Lower lobe of right lung (tissue), 2 donors: ENCODE data around the gene DMD. TPM values are rescaled to one million over a fixed set of nuclear protein-coding genes. Genes with fewer than 3 reads are reported as not detected.

Experiments
- ATAC-seq, 2 donors: fragments of 200-7000 bp; cut with Tn5 transposase; one replicate each; pipeline ENCODE4 v1.9.1; 2020 to 2022; ENCODE audit warnings: mild to moderate bottlenecking in 2 of 2, moderate library complexity in 2 of 2
- DNase-seq: peaks from one replicate; pipeline ENCODE4 v3.0.0-alpha.2; 2020
- H3K27ac ChIP-seq: fragments of 200-600 bp; one replicate; pipeline ENCODE4 v1.8.0; 2022
- H3K27me3 ChIP-seq: fragments of 200-600 bp; one replicate; pipeline ENCODE4 v1.8.0; 2022; ENCODE audit warnings: low read depth
- H3K36me3 ChIP-seq: fragments of 200-600 bp; one replicate; pipeline ENCODE4 v1.8.0; 2022; ENCODE audit warnings: mild to moderate bottlenecking
- H3K4me1 ChIP-seq: fragments of 200-600 bp; one replicate; pipeline ENCODE4 v1.8.0; 2022
- H3K4me3 ChIP-seq: fragments of 200-600 bp; one replicate; pipeline ENCODE4 v1.8.0; 2022; ENCODE audit warnings: mild to moderate bottlenecking
- H3K9me3 ChIP-seq: fragments of 200-600 bp; one replicate; pipeline ENCODE4 v1.8.0; 2022
- intact Hi-C: fragments of 100-400 bp; cut with DNase I; formaldehyde crosslinking; loops from one replicate; pipeline ENCODE4 v1.11.0; 2022
- total RNA-seq: library from RNA; stranded (reverse); fragmentation: NEBNext Ultra II Directional; extraction: Animal tissue kit (Norgen Biotek cat#: 25700); gene quantifications from one replicate; pipeline ENCODE4 v1.2.1, GENCODE V29; 2021
- TF ChIP-seq, protein P1 (sequence below): fragments of 200-600 bp; IDR thresholded peaks from one replicate; pipeline ENCODE4 v1.8.0; 2022; ENCODE audit warnings: antibody characterized with exemption, mild to moderate bottlenecking
- donor health status: DM: no; HTN: yes; CAD: no; lungs with severe emphysema.

Gene DMD
- total RNA-seq, 1 donor from 2014 or later, result 29.4 TPM

- Histone ChIP-seq H3K27me3 (no peaks in the 10 kb centered on the region), H3K4me3 (no peak overlapping the region), H3K36me3 (no peaks in the 10 kb centered on the region), H3K4me1 (no peaks in the 10 kb centered on the region), H3K9me3 (no peaks in the 10 kb centered on the region), H3K27ac (no peak overlapping the region)
- no peak for ATAC-seq
- intact Hi-C loops, result no loop called here
- DNase-seq, result no peak
- TF ChIP-seq, protein P1, sequence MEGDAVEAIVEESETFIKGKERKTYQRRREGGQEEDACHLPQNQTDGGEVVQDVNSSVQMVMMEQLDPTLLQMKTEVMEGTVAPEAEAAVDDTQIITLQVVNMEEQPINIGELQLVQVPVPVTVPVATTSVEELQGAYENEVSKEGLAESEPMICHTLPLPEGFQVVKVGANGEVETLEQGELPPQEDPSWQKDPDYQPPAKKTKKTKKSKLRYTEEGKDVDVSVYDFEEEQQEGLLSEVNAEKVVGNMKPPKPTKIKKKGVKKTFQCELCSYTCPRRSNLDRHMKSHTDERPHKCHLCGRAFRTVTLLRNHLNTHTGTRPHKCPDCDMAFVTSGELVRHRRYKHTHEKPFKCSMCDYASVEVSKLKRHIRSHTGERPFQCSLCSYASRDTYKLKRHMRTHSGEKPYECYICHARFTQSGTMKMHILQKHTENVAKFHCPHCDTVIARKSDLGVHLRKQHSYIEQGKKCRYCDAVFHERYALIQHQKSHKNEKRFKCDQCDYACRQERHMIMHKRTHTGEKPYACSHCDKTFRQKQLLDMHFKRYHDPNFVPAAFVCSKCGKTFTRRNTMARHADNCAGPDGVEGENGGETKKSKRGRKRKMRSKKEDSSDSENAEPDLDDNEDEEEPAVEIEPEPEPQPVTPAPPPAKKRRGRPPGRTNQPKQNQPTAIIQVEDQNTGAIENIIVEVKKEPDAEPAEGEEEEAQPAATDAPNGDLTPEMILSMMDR, result no peak
These were observed 922.0 kb downstream of the DMD start for GRCh38 chrX:32289356-32289755.

- H3K36me3 ChIP-seq, result no peaks in the 10 kb centered on the region
- H3K27me3 ChIP-seq, result no peaks in the 10 kb centered on the region
- H3K4me1 ChIP-seq, result no peaks in the 10 kb centered on the region
- no peak overlapping the region for H3K4me3 ChIP-seq
- intact Hi-C loops, result no loop called here
- ATAC-seq (no peak), DNase-seq (no peak)
- TF ChIP-seq, protein P1, result no peak
- H3K27ac ChIP-seq, result no peak overlapping the region
- no peaks in the 10 kb centered on the region for H3K9me3 ChIP-seq
These were observed 929.5 kb downstream of the DMD start for GRCh38 chrX:32281853-32282252.

DNA sequence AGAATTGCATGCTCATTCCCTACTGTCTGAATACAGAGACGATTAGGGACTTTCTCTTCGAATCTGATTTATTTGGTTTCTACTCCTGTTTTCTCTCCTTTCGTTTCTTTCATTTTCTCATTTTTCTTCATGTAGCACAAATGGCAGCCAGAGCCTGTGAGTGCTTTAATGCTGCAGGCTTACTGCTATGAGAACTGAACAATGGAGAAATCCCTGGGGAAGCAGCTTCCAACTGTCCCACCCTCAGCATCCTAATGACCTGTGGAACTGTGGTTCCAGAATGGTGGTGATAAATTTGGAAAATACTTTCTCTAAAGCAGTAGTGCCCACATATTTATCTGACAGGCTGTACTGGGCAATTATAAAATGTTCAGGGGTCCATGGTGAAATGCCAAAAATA lies 930.4 kb downstream of the DMD start:
- Histone ChIP-seq H3K4me3 (no peak overlapping the region), H3K27ac (no peak overlapping the region), H3K4me1 (no peaks in the 10 kb centered on the region), H3K27me3 (no peaks in the 10 kb centered on the region), H3K9me3 (no peaks in the 10 kb centered on the region), H3K36me3 (no peaks in the 10 kb centered on the region)
- DNase-seq (no peak), ATAC-seq (no peak)
- intact Hi-C loops, result no loop called here
- TF ChIP-seq, protein P1, result no peak

DNA sequence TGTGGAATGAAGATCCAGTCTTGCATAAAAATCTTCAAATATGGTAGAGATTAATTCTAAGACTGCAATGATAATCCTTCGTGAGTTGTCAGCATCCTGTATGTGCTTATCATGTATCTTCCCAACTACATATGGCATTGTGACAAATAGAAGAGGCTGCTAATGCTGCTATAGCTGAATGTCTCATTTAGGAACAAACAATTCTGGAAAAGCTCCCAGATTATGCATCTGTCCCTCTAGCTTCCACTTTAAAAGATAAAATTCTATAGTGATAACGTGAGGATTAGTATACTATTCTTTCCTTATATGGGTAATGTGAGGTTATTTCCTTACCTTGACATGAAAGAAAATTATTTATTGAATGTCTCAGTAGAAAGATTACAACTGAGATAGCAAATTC lies 930.9 kb downstream of the DMD start:
- no peak overlapping the region for H3K27ac ChIP-seq
- H3K36me3 ChIP-seq, result no peaks in the 10 kb centered on the region
- no peaks in the 10 kb centered on the region for H3K27me3 ChIP-seq
- TF ChIP-seq, protein P1, result no peak
- no peaks in the 10 kb centered on the region for H3K9me3 ChIP-seq
- intact Hi-C loops, result no loop called here
- no peaks in the 10 kb centered on the region for H3K4me1 ChIP-seq
- ATAC-seq (no peak), DNase-seq (no peak)
- no peak overlapping the region for H3K4me3 ChIP-seq

DNA sequence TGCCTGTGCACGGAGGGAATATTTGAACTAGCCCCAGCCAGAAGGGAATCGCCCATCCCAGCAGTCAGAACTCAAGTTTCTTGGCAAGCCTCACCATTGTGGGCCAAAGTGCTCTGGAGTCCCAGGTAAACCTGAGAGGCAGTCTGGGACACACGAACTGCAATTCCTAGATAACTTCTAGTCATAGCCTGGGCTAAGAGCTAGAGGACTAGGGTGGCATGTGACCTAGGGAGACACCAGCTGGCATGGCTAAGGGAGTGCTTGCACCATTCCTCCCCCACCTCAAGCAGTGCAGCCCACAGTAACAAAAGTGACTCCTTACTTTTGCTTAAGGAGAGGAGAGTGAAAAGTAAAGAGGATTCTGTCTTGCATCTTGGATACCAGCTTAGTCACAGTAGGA lies 935.2 kb downstream of the DMD start:
- TF ChIP-seq, protein P1, result no peak
- ATAC-seq (no peak), DNase-seq (no peak)
- Histone ChIP-seq H3K4me1 (no peaks in the 10 kb centered on the region), H3K9me3 (no peaks in the 10 kb centered on the region), H3K36me3 (no peaks in the 10 kb centered on the region), H3K27me3 (no peaks in the 10 kb centered on the region), H3K27ac (no peak overlapping the region), H3K4me3 (no peak overlapping the region)
- intact Hi-C loops, result no loop called here

GRCh38 chrX:32269866-32270265 lies 941.5 kb downstream of the DMD start:
- no peaks in the 10 kb centered on the region for H3K4me1 ChIP-seq
- no peaks in the 10 kb centered on the region for H3K9me3 ChIP-seq
- no peaks in the 10 kb centered on the region for H3K36me3 ChIP-seq
- H3K27ac ChIP-seq, result no peak overlapping the region
- intact Hi-C loops, result no loop called here
- no peak overlapping the region for H3K4me3 ChIP-seq
- DNase-seq, result no peak
- H3K27me3 ChIP-seq, result no peaks in the 10 kb centered on the region
- TF ChIP-seq, protein P1, result no peak
- no peak for ATAC-seq
